ENCODE results near the gene ABLIM2. TPM values are rescaled to one million over a fixed set of nuclear protein-coding genes. Genes with fewer than 3 reads are reported as not detected.

Gene ABLIM2
- total and polyA plus RNA-seq, 2 donors (not counting 1 experiment from before 2014, with no cell fraction given), result 3.3 to 79.0 TPM

GRCh38 chr4:8198906-8199593, 40.4 kb upstream of the ABLIM2 start, which contains the start of gene SH3TC1:
Gene SH3TC1 (plus strand): TSS chr4:8199290. CDS start chr4:8205195, 5,905 bp downstream.
- peak; percentile 63 for ATAC-seq (ENCODE audit: low read depth)
- no peak for TF ChIP-seq CTCF (IDR thresholded peaks at IDR 0.05)
- no peak for TF ChIP-seq EZH2 (IDR thresholded peaks at IDR 0.05; ENCODE audit: borderline replicate concordance, insufficient read depth, low read depth, low read length, poor library complexity, severe bottlenecking)
- Mint-ChIP-seq H3K4me3 (peak within 1 kb of the TSS; percentile 100), H3K4me1 (peaks cover 60% of the 10 kb centered on the region), H3K27ac (peak within 1 kb of the TSS; percentile 100), H3K27me3 (no peaks in the 10 kb centered on the region), H3K9me3 (ENCODE audit: insufficient read depth) (no peaks in the 10 kb centered on the region)
- intact Hi-C loops (cut with micrococcal nuclease), result loop anchor here (10.0 kb wide), 2 partner anchors 264 to 354 kb away; partner anchors contain the start of gene AFAP1
- H3K9me3 ChIP-seq (ENCODE audit: control extremely low read depth in 1 of 3, control insufficient read depth in 2 of 3, insufficient read depth in 1 of 3, low read length in 2 of 3), result no peaks in the 10 kb centered on the region
- peak within 1 kb of the TSS; percentile 95 for H3K4me2 ChIP-seq (replicated peaks; ENCODE audit: low read depth, low read length, poor library complexity, severe bottlenecking)
- H3K36me3 ChIP-seq (replicated peaks in 1 of 2; ENCODE audit: control extremely low read depth in 1 of 2, control insufficient read depth in 1 of 2, extremely low read depth in 1 of 2, insufficient read depth in 2 of 2, low read length in 1 of 2), result no peaks in the 10 kb centered on the region
- POLR2A ChIA-PET, result interaction anchor here (0.6 to 7.7 kb wide), 13 partner anchors 17 to 161 kb away, joined by 3 to 50 read pairs (median 6); partner anchors contain the start of gene ABLIM2
- peak within 1 kb of the TSS; percentile 85 for H3K9ac ChIP-seq (ENCODE audit: low read length)
- peaks cover 41 to 56% of the 10 kb centered on the region in 2 donors for H3K4me1 ChIP-seq (ENCODE audit: control insufficient read depth in 2 of 2, insufficient read depth in 2 of 2, low read length in 2 of 2)
- under 1% methylated on average over 32 of the region's 32 CpGs for WGBS (ENCODE audit: insufficient coverage)
- H3K4me3 ChIP-seq (ENCODE audit: control extremely low read depth in 1 of 5, extremely low read depth in 1 of 5, insufficient read depth in 1 of 5, low read depth in 2 of 5, low read length in 4 of 5), result peak within 1 kb of the TSS; percentile 39 to 96 (median 85)
- H2AFZ ChIP-seq (ENCODE audit: insufficient read depth, low read depth, low read length, poor library complexity, severe bottlenecking), result peak within 1 kb of the TSS; percentile 71
- DNase-seq, result peak; percentile 87
- H3K27ac ChIP-seq (ENCODE audit: low read length in 2 of 2), result peak within 1 kb of the TSS; percentile 80 to 91
- H3K79me2 ChIP-seq (ENCODE audit: control insufficient read depth, insufficient read depth, low read length), result peaks cover 50% of the 10 kb centered on the region
- H3K27me3 ChIP-seq (replicated peaks in 1 of 4; ENCODE audit: control extremely low read depth in 1 of 4, control insufficient read depth in 3 of 4, insufficient read depth in 4 of 4, low read length in 3 of 4), result no peaks in the 10 kb centered on the region
- CTCF ChIA-PET, result interaction anchor here (1.2 to 4.1 kb wide), 13 partner anchors 11 to 395 kb away, joined by 3 to 43 read pairs (median 6); partner anchors contain the start of gene ABLIM2
- H4K20me1 ChIP-seq (ENCODE audit: control insufficient read depth, insufficient read depth, low read length, poor library complexity, severe bottlenecking), result peaks cover 25% of the 10 kb centered on the region
